ENCODE data around the gene RNH1.

- no peak for TF ChIP-seq CTCF (IDR thresholded peaks at IDR 0.05)
- TF ChIP-seq EP300 (IDR thresholded peaks at IDR 0.05; ENCODE audit: low read depth) = no peak
- TF ChIP-seq POLR2A (IDR thresholded peaks at IDR 0.05) = no peak
- no peak for TF ChIP-seq POLR2AphosphoS5 (IDR thresholded peaks at IDR 0.05)
Measured at GRCh38 chr11:471468-472145, 35.4 kb downstream of the RNH1 start.
